Activated T-cell treated with anti-CD3 and anti-CD28 coated beads for 24 hours (primary cell): ENCODE data around the gene PRKG1.
"Not testable (repeated sequence)": the region's sequence is repeated elsewhere in the genome, so short reads cannot be mapped to it uniquely, and the experiment has no call there.

Experiments
- DNase-seq: peaks from one replicate; pipeline ENCODE4 v3.0.0-alpha.2; 2020; ENCODE audit warnings: low read depth

PRKG1 gene

DNA sequence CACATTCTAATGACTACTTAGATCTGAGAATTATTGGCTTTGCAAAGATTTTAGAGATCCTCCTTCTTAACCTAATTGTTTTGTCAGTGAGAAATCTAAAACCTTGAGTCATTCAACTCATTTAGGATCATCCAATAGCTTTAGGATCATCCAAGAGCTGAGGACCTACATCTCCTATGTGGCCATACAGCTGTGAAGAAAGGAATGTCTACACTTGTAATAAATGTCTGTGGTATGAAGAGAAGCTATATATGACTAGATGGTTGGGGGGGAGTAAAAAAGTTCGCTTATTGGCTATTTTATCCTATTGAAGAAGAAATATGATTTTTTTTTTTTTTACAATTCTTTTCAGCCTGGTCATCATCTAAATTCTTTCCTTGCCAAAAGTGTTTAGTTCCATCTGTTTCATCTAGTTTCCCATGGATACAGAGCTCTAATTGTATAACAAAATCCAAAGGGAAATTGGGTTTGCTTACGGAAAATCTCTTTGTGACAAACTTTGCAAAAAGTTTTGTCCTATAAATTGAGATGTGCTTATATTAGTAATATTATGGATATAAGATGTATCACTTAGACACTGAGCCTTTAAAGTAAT is 196.7 kb downstream of the PRKG1 start:
- DNase-seq = no peak

DNA sequence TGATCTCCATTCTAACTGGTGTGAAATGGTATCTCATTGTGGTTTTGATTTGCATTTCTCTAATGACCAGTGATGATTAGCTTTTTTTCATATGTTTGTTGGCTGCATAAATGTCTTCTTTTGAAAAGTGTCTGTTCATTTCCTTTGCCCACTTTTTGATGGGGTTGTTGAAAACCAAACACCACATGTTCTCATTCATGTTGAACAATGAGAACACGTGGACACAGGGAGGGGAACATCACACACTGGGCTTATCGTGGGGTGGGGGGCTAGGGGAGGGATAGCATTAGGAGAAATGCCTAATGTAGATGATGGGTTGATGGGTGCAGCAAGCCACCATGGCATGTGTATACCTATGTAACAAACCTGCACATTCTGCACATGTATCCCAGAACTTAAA is 197.8 kb downstream of the PRKG1 start:
- DNase-seq = not testable (repeated sequence)

DNA sequence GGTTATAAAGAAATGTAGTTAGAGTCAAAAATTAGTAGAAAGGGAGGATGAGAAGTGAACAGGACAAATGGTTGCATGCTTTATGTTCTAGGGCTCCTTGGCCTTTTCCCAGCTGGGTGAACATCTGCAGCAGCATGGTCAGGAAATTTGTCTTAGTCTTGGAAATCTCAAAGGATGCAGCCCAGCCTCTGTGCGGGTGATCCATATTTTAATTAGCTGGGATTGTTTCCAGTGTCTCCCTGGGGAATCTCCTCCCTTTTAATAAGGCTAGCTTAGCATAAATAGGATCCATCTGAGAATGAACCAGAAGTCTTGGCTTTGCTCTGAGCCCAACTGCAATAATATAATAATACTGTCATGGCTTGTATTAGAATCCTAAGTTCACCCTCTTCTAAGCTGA is 198.3 kb downstream of the PRKG1 start:
- DNase-seq = no peak

DNA sequence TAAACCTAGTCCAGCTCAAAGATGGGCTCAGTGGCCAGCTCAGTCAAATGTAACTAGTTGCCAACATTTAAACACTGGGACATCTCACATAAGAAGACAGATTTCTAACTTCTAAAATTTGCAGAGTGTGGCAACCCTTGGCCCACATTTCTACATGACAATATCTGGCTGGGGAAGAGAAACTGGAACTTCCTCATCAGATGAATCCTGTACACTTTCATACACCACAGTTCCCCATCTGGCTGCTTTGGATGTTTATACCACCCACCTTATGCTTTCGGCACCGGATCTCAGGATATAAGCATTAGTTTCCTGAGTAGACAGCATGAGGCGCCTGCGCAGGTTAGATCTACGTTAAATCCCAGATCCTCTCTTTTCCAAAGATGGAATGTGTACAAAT is 199.3 kb downstream of the PRKG1 start:
- no peak for DNase-seq

DNA sequence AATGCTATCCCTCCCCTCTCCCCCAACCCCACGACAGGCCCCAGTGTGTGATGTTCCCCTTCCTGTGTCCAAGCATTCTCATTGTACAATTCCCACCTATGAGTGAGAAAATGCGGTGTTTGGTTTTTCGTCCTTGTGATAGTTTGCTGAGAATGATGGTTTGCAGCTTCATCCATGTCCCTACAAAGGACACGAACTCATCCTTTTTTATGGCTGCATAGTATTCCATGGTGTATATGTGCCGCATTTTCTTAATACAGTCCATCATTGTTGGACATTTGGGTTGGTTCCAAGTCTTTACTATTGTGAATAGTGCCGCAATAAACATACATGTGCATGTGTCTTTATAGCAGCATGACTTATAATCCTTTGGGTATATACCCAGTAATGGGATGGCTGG is 201.8 kb downstream of the PRKG1 start:
- not testable (repeated sequence) for DNase-seq

DNA sequence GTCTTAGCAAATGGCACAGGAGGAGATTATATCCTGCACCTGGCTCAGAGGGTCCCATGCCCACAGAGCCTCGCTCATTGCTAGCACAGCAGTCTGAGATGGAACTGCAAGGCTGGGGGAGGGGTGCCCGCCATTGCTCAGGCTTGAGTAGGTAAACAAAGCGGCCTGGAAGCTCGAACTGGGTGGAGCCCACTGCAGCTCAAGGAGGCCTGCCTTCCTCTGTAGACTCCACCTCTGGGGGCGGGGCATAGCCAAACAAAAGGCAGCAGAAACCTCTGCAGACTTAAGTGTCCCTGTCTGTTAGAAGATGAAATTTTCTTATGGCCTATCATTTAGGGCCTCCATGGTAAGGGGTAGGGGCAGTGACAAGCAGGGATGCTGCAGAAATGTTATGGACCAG is 207.1 kb downstream of the PRKG1 start:
- DNase-seq = not testable (repeated sequence)

DNA sequence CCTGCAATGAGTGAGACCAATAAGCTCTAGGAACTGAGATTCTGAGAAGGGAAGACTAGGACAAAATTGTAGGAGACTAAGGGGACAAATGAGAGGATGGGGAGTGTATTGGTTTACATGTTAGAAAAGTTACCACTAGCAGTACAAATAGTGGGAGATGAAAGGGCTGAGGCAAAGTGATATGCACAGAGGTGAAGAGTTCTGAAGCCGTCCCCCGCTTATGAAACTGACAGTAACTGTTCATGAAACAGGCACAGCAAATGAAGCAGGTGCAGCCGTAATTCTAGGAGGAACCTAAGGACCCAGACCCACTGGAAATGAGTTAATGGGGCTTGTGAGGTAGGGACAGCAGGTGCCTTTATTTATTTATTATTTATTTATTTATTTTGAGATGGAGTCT is 211.3 kb downstream of the PRKG1 start:
- DNase-seq = no peak

DNA sequence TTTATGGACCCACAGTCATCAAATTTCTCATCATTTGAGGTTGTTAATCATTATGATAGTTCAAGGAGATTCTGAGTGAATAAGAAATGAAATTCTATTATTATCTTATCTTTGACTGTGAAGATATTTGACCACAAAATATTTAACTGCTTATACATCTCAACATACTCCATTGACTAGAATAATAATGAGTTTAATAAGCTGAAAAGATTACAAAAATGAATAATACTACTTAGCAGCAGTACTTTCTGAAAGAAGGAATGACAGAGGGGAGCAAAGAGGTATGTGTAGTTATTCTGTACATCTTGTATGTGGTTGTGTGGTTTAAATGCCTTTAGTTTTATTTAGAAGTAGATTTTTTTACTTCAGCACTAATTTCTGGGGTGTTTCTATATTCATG is 214.2 kb downstream of the PRKG1 start:
- no peak for DNase-seq

DNA sequence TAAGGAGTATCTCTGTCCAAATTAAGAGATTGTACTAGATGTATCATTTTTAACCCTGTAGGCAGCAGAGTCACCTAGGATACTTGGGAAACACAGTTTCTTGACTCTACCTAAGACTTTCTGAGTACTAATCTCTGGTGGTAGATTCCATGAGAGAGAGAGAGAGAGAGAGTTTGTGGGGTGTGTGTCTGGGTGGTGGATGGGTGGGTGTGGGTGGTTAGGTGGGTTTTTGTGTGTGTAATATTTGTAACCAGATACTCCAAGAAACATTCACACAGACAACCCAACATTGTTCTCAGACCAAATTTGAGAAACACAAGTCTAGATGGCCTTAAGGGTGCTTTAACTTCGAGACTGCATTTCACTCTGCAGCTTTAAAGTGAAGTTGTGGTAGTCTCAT is 215.2 kb downstream of the PRKG1 start:
- no peak for DNase-seq

DNA sequence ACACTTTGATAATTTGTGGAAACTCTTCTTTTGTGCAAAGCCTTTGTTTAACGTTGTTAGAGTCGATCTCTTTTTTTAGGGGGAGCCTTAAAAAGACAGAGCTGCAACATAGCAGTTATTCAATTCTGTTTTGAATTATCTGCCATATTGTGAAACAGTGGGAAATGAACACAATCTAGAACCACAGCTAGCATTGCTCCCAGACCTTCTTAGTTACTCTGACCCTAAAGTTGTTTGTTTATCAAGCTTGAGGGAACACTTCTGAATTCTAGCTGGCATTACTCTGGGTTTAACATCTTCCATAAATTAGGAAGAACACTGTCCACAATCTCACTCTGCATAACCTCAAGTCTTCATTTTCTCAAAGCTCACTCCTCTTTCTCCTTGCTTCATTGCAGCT is 217.7 kb downstream of the PRKG1 start:
- DNase-seq = no peak

DNA sequence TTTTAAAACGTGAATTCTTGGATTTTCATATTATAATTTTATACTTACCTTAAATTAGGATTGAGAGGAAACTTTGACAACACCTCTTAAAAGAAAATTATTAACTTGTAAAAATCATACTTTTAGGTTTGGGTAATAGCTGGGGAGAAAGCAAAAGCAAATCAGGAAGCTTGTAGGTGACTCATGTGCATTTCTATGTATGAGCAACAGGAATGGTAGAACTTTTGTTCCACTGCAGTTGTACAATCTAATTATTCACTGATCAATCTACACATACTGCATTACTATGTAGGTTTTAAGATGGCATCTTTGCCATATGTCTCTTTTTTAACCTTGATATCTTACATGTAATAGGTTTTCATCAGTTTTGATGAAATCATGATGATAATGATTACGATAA is 223.2 kb downstream of the PRKG1 start:
- DNase-seq = no peak

DNA sequence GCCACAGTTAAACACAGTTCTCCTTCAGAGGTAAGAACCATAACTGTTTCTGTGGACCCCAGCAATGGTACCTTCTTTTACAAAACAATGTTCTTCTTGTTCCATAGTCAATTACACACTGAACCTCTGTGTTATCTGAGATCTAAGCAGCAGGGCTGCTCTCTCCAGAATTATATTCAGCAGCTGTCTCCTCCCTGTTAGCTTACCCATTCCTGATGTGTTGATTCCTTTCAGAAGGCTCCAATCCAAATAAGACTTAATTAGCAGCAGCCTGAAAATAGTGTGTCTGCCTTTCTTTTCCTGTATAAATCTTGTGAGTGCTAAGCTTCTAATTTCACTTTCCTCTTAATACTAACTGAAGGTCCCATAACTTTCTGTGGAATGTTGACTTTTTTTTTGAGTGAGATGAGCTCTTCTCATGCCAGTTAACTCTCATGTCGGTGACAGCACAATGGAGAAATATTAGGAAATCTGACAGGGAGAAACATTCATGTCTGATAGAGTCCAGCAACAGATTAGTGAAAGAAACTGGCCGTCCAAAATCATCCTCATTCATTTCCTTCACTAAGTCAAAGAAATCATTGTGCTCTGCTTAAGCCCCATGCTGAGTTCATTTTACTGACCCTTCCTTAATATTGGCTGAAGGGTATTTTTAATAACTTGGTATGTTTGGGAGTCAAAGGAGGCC is 226.5 kb downstream of the PRKG1 start:
- DNase-seq = no peak

DNA sequence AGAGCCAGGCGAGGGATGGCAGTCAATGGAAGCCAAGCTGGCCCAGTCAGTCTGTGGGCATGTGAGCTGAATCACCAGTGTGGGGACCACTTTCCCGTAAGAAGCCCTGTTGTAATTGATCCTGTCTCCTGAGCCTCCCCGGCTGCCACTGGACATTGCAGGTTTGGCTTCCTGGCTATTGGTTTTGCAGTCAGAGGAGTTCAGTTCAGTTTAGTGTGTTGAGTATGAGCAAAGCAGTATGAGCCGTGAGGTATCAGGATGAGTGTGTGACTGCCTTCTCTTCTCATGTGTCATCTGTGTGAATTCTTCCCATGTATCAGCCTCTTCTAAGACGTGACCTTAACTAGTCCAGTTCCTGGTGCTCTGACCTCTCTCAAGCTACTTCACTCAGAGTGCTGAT is 227.4 kb downstream of the PRKG1 start:
- no peak for DNase-seq

DNA sequence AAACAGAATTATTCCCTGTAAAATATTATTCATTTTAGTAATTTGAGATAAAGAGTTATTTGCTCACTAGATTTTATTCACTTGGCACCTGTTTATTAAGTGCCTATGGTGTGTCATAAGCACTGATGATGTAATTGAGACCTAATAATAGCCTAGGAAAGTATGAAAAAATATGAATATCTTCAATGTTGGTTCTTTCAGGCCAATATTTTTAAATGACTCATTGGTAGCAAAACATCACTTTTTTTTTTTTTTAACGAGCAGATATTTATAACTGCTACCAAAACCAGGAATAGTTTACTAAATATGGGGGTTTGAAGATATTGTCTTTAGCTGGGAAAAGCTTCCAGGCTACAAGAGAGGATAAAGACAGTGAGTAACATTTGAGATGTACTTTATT is 228.0 kb downstream of the PRKG1 start:
- no peak for DNase-seq

DNA sequence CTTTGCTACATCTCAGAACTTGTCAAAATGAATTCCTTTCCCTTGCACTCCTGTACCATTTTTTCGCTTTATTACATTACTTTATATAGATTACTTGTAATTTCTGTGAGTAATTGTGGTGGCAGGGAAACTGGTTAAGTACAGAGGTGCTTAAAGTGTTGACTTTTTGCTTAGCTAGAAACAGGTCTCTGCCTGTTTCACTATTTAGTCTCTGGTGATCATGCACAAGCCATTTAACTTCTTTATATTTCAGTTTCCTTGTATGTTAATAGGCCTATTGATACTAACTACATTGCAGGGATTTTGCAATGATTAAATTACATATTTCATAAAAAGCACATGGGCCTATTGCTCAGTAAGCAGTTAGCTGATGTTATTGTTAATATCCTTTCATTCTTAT is 233.8 kb downstream of the PRKG1 start:
- no peak for DNase-seq

DNA sequence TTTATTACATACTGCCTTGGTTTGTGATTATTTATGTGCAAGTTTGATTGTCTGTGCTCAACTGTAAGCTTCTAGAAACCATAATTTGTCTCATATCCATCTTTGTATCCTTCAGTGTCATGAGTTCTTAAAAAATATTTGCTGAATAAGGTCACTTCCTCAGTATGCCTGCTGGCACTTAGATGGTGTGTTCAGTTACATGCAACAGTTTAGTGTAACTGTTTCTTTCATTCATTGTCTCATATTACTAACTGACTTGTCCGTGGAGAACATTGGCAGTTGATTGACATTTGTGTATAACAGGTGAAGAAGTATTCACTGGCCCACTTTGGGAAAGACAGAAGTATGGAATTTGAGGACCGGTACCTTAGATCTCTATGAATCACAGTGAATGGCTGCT is 236.9 kb downstream of the PRKG1 start:
- no peak for DNase-seq

DNA sequence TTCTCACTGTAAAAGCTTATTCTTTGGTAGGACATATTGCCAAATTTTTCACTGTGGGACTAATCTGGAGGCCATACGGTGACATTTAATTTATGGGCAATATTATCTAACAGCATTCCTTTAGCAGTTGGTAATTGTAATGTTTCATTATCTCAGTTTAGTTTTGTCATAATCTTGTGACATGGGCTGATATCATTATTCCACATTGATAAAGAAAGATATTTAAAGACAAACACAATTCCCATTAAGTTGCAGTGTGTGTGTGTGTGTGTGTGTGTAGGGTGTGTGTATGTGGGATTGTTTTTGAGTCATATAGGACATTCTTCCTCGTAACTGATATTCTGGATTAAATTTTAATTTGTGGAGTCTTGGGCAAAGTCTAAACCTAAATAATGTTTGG is 238.5 kb downstream of the PRKG1 start:
- no peak for DNase-seq

DNA sequence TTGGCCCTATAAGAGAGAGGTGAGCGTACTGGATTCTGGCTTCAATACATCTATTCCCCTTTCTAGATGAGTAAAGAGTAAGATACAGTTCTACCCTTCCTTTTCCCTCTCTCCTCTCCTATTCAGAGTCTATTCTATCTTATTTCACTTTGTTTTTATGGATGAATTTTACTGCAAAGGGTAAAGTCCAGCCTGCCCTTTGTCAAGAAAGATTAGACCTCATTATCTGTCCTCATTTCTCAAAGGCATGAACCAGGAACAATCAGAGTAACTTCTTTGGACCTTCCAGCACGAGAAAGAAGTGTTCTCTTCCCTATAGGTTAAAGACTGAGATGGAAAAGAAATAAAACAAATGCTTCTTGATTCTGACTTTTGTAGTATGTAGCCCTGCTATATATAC is 239.0 kb downstream of the PRKG1 start:
- DNase-seq = no peak

DNA sequence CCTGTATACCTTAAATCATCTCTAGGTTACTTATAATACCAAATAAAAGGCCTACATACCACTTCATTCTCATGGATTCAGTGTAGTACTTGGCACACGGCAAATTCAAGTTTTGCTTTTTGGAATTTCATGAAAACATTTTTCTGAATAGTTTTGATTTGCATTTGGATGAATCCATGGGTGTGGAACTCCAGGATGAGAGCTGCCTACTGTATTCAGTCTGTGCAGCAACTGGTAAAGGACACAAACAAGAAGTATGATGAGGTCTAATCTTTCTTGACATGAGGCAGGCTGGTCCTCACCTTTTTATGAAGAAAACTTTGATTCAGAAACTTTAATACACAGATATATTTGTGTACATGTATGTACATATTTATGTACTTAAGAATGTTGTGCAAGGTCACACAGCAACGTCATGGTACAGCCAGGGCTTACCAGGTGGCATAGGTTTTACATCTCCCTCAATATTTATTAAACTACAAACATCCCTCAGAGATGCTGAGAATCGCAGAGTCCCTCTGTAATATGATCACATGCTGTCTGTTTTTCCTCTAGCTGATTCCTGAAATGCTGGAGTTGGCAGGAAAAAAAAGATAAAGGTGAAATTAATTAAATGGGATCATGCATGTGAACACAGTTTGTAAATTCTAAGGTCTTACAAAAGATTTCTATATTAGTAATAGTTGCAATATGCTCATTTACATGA is 239.6 kb downstream of the PRKG1 start:
- no peak for DNase-seq

DNA sequence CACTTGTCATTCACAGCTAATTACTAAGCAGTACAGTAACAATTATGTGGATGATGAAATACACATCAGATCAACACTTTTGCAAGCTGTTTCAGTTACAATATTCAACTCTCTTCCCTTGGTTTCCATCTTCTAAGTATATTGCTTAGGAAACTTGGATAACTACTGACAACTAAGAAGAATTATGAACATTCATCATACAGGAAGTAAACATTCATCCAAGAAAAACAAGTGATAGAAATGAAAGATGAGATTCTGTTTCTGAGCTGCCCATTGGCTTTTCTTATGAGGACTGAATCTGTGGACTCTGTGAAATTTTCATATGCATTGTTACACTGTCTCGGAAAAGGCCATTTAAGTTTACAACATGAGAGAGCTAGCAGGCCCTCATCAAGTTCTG is 240.2 kb downstream of the PRKG1 start:
- no peak for DNase-seq

DNA sequence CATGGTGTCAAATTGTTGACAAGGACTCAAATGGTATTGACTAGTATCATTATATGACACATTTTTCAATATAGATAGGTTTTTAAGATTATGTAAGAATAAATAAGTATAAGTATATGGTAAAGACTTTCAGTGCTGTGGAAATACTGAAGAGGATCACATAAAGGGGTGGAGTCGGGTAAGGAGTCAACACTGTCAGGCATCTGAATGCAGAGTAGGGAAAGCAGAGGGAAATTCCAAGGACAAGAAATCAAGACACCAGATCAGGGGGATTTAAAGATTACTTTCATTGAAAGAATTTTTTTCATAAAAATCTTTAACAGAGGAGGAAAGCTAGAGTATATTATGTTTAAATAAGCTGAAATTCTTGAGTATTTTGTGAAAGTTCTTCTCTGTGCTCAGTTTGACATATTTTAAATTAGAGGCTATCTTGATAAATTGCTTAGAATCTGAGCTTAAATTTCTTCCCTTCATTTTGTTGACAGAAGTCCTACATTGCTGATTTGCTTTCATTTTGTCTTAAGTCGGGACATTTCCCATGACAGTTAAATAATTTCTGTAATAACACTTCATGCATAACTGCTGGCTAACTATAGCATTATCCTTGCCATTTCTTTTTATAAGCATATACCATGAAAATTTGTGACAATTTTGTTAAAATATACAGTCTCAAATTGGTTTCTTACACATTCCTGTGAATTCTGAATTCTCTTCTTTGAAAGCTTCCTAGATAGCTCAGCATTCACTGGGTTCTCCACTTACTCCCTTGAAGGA is 244.3 kb downstream of the PRKG1 start:
- no peak for DNase-seq

DNA sequence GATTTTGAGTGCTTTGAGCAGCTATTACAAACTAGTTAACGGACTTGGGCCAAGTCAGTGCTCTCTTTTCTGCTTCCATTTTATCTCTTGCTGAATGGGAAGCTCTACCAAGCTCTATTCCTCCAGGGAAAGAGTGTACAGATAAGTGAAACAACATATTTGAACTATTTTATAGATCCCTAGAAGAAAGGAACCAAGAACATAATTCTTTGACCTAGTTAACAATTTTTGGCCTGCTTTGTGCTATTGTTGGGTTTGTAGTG is 244.8 kb downstream of the PRKG1 start:
- no peak for DNase-seq

DNA sequence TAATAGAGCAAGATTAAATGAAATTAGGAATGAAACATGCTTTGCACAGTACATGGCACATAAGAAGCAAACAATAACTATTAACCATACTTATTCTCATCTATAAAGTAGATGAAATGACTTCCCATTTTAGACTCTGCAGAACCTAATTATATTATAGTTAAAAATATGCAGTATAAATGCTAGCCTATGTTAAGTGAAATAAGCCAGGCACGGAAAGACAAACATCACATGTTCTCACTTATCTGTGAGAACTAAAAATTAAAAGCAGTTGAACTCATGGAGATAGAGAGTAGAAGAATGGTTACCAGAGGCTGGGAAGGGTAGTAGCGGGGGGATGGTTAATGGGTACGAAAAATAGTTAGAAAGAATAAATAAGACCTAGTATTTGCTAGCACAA is 247.0 kb downstream of the PRKG1 start:
- DNase-seq = no peak
